ENCODE measurements around the gene CYFIP2. TPM values are rescaled to one million over a fixed set of nuclear protein-coding genes. Genes with fewer than 3 reads are reported as not detected.

The CYFIP2 gene
- total and polyA plus RNA-seq, 5 donors from 2014 or later: 332 to 383 (median 357) TPM

- H3K4me1 Mint-ChIP-seq: peaks cover 26 to 65% (median 38%) of the 10 kb centered on the region in 4 donors
- H3K36me3 Mint-ChIP-seq: peaks cover 66% of the 10 kb centered on the region
- no peaks in the 10 kb centered on the region for H3K27me3 Mint-ChIP-seq
- ATAC-seq (ENCODE audit: low read depth in 2 of 2): no peak
- DNase-seq: no peak
- no peaks in the 10 kb centered on the region for H3K27me3 ChIP-seq (ENCODE audit: control insufficient read depth, insufficient read depth, low read length)
- peak overlapping the region in 1 of 4 donors; percentile 31 for H3K4me3 Mint-ChIP-seq
- H3K27ac ChIP-seq (ENCODE audit: insufficient read depth, low read length, poor library complexity, severe bottlenecking): no peak overlapping the region
- no peak overlapping the region for H3K4me3 ChIP-seq (ENCODE audit: low read depth, low read length)
- peaks cover 76% of the 10 kb centered on the region for H3K36me3 ChIP-seq (ENCODE audit: control insufficient read depth, insufficient read depth, low read length)
- peak overlapping the region in 2 of 3 donors; percentile 87 to 94 for H3K27ac Mint-ChIP-seq
- peaks cover 15% of the 10 kb centered on the region for H3K4me1 ChIP-seq (ENCODE audit: control insufficient read depth, insufficient read depth, low read length, poor library complexity, severe bottlenecking)
- no peaks in the 10 kb centered on the region for H3K9me3 Mint-ChIP-seq
- no peaks in the 10 kb centered on the region for H3K9me3 ChIP-seq (ENCODE audit: control insufficient read depth in 2 of 2, low read length in 2 of 2)
Measured at GRCh38 chr5:157345485-157345884, 79.6 kb downstream of the CYFIP2 start.

- no peak overlapping the region for H3K4me3 ChIP-seq (ENCODE audit: low read depth, low read length)
- no peaks in the 10 kb centered on the region for H3K27me3 ChIP-seq (ENCODE audit: control insufficient read depth, insufficient read depth, low read length)
- no peak for DNase-seq
- H3K36me3 ChIP-seq (ENCODE audit: control insufficient read depth, insufficient read depth, low read length): peaks cover 67% of the 10 kb centered on the region
- peaks cover 19% of the 10 kb centered on the region for H3K4me1 ChIP-seq (ENCODE audit: control insufficient read depth, insufficient read depth, low read length, poor library complexity, severe bottlenecking)
- no peak overlapping the region for H3K27ac ChIP-seq (ENCODE audit: insufficient read depth, low read length, poor library complexity, severe bottlenecking)
- peaks cover 38 to 69% (median 42%) of the 10 kb centered on the region in 4 donors for H3K4me1 Mint-ChIP-seq
- H3K36me3 Mint-ChIP-seq: peaks cover 54% of the 10 kb centered on the region
- no peak for ATAC-seq (ENCODE audit: low read depth in 2 of 2)
- H3K27me3 Mint-ChIP-seq: no peaks in the 10 kb centered on the region
- H3K27ac Mint-ChIP-seq: peak overlapping the region in 1 of 3 donors; percentile 88
- no peaks in the 10 kb centered on the region for H3K9me3 ChIP-seq (ENCODE audit: control insufficient read depth in 2 of 2, low read length in 2 of 2)
- H3K4me3 Mint-ChIP-seq: no peak overlapping the region
- no peaks in the 10 kb centered on the region for H3K9me3 Mint-ChIP-seq
Measured at GRCh38 chr5:157347301-157348048, 81.6 kb downstream of the CYFIP2 start.

- peaks cover 38 to 70% (median 43%) of the 10 kb centered on the region in 4 donors for H3K4me1 Mint-ChIP-seq
- H3K27me3 Mint-ChIP-seq: no peaks in the 10 kb centered on the region
- Histone ChIP-seq H3K9me3 (ENCODE audit: control insufficient read depth in 2 of 2, low read length in 2 of 2) (no peaks in the 10 kb centered on the region), H3K4me3 (ENCODE audit: low read depth, low read length) (no peak overlapping the region), H3K4me1 (ENCODE audit: control insufficient read depth, insufficient read depth, low read length, poor library complexity, severe bottlenecking) (peaks cover 19% of the 10 kb centered on the region), H3K27ac (ENCODE audit: insufficient read depth, low read length, poor library complexity, severe bottlenecking) (no peak overlapping the region), H3K27me3 (ENCODE audit: control insufficient read depth, insufficient read depth, low read length) (no peaks in the 10 kb centered on the region), H3K36me3 (ENCODE audit: control insufficient read depth, insufficient read depth, low read length) (peaks cover 67% of the 10 kb centered on the region)
- H3K36me3 Mint-ChIP-seq: peaks cover 60% of the 10 kb centered on the region
- H3K9me3 Mint-ChIP-seq: no peaks in the 10 kb centered on the region
- no peak overlapping the region for H3K4me3 Mint-ChIP-seq
- H3K27ac Mint-ChIP-seq: no peak overlapping the region
- DNase-seq: no peak
- no peak for ATAC-seq (ENCODE audit: low read depth in 2 of 2)
Measured at GRCh38 chr5:157348049-157348400, 82.1 kb downstream of the CYFIP2 start.

- Mint-ChIP-seq H3K4me3 (peak overlapping the region in 2 of 4 donors; percentile 17 to 24), H3K27ac (peak overlapping the region; percentile 52 to 87 (median 79)), H3K4me1 (peaks cover 27 to 51% (median 29%) of the 10 kb centered on the region in 4 donors), H3K9me3 (no peaks in the 10 kb centered on the region), H3K27me3 (no peaks in the 10 kb centered on the region), H3K36me3 (peaks cover 47% of the 10 kb centered on the region)
- peak overlapping the region; percentile 49 for H3K27ac ChIP-seq (ENCODE audit: insufficient read depth, low read length, poor library complexity, severe bottlenecking)
- no peak overlapping the region for H3K4me3 ChIP-seq (ENCODE audit: low read depth, low read length)
- peak in 1 of 3 donors; percentile 33 for DNase-seq
- no peaks in the 10 kb centered on the region for H3K27me3 ChIP-seq (ENCODE audit: control insufficient read depth, insufficient read depth, low read length)
- H3K4me1 ChIP-seq (ENCODE audit: control insufficient read depth, insufficient read depth, low read length, poor library complexity, severe bottlenecking): peaks cover 4% of the 10 kb centered on the region
- peaks cover 67% of the 10 kb centered on the region for H3K36me3 ChIP-seq (ENCODE audit: control insufficient read depth, insufficient read depth, low read length)
- ATAC-seq (ENCODE audit: low read depth in 2 of 2): no peak
- no peaks in the 10 kb centered on the region for H3K9me3 ChIP-seq (ENCODE audit: control insufficient read depth in 2 of 2, low read length in 2 of 2)
Measured at GRCh38 chr5:157350939-157351801, 85.2 kb downstream of the CYFIP2 start.

GRCh38 chr5:157351802-157352092, 85.8 kb downstream of the CYFIP2 start:
- ATAC-seq (ENCODE audit: low read depth in 2 of 2): no peak

GRCh38 chr5:157352756-157353340, 86.9 kb downstream of the CYFIP2 start:
- Mint-ChIP-seq H3K4me1 (peaks cover 27 to 54% (median 30%) of the 10 kb centered on the region in 4 donors), H3K4me3 (no peak overlapping the region), H3K9me3 (no peaks in the 10 kb centered on the region), H3K36me3 (peaks cover 41% of the 10 kb centered on the region), H3K27me3 (no peaks in the 10 kb centered on the region), H3K27ac (peak overlapping the region in 2 of 3 donors; percentile 77 to 94)
- H3K4me3 ChIP-seq (ENCODE audit: low read depth, low read length): no peak overlapping the region
- peaks cover 4% of the 10 kb centered on the region for H3K4me1 ChIP-seq (ENCODE audit: control insufficient read depth, insufficient read depth, low read length, poor library complexity, severe bottlenecking)
- H3K27ac ChIP-seq (ENCODE audit: insufficient read depth, low read length, poor library complexity, severe bottlenecking): no peak overlapping the region
- no peaks in the 10 kb centered on the region for H3K9me3 ChIP-seq (ENCODE audit: control insufficient read depth in 2 of 2, low read length in 2 of 2)
- peaks cover 65% of the 10 kb centered on the region for H3K36me3 ChIP-seq (ENCODE audit: control insufficient read depth, insufficient read depth, low read length)
- ATAC-seq (ENCODE audit: low read depth in 2 of 2) (no peak), DNase-seq (no peak)
- no peaks in the 10 kb centered on the region for H3K27me3 ChIP-seq (ENCODE audit: control insufficient read depth, insufficient read depth, low read length)

More at GRCh38 chr5:157351802-157352092, 85.8 kb downstream of the CYFIP2 start:
- H3K27ac Mint-ChIP-seq: peak overlapping the region in 2 of 3 donors; percentile 44 to 79
- H3K4me3 Mint-ChIP-seq: peak overlapping the region in 1 of 4 donors; percentile 17
- Histone ChIP-seq H3K9me3 (ENCODE audit: control insufficient read depth in 2 of 2, low read length in 2 of 2) (no peaks in the 10 kb centered on the region), H3K4me3 (ENCODE audit: low read depth, low read length) (no peak overlapping the region), H3K27ac (ENCODE audit: insufficient read depth, low read length, poor library complexity, severe bottlenecking) (peak overlapping the region; percentile 49), H3K4me1 (ENCODE audit: control insufficient read depth, insufficient read depth, low read length, poor library complexity, severe bottlenecking) (peaks cover 4% of the 10 kb centered on the region), H3K36me3 (ENCODE audit: control insufficient read depth, insufficient read depth, low read length) (peaks cover 67% of the 10 kb centered on the region), H3K27me3 (ENCODE audit: control insufficient read depth, insufficient read depth, low read length) (no peaks in the 10 kb centered on the region)
- DNase-seq: peak in 1 of 3 donors; percentile 29
- peaks cover 27 to 54% (median 30%) of the 10 kb centered on the region in 4 donors for H3K4me1 Mint-ChIP-seq
- no peaks in the 10 kb centered on the region for H3K27me3 Mint-ChIP-seq
- peaks cover 42% of the 10 kb centered on the region for H3K36me3 Mint-ChIP-seq
- no peaks in the 10 kb centered on the region for H3K9me3 Mint-ChIP-seq

- H3K4me1 ChIP-seq (ENCODE audit: control insufficient read depth, insufficient read depth, low read length, poor library complexity, severe bottlenecking): peaks cover 4% of the 10 kb centered on the region
- Mint-ChIP-seq H3K36me3 (peaks cover 47% of the 10 kb centered on the region), H3K4me3 (no peak overlapping the region), H3K4me1 (peaks cover 21 to 42% (median 28%) of the 10 kb centered on the region in 4 donors), H3K27ac (peak overlapping the region in 2 of 3 donors; percentile 23 to 32), H3K27me3 (no peaks in the 10 kb centered on the region), H3K9me3 (no peaks in the 10 kb centered on the region)
- H3K4me3 ChIP-seq (ENCODE audit: low read depth, low read length): no peak overlapping the region
- H3K36me3 ChIP-seq (ENCODE audit: control insufficient read depth, insufficient read depth, low read length): peaks cover 74% of the 10 kb centered on the region
- no peak for DNase-seq
- no peak overlapping the region for H3K27ac ChIP-seq (ENCODE audit: insufficient read depth, low read length, poor library complexity, severe bottlenecking)
- no peak for ATAC-seq (ENCODE audit: low read depth in 2 of 2)
- no peaks in the 10 kb centered on the region for H3K9me3 ChIP-seq (ENCODE audit: control insufficient read depth in 2 of 2, low read length in 2 of 2)
- H3K27me3 ChIP-seq (ENCODE audit: control insufficient read depth, insufficient read depth, low read length): no peaks in the 10 kb centered on the region
Measured at GRCh38 chr5:157354800-157355199, 88.9 kb downstream of the CYFIP2 start.
